ENCODE results near the gene KPNA6. TPM values are rescaled to one million over a fixed set of nuclear protein-coding genes. Genes with fewer than 3 reads are reported as not detected.
"Not testable (repeated sequence)": the region's sequence is repeated elsewhere in the genome, so short reads cannot be mapped to it uniquely, and the experiment has no call there.

Gene KPNA6
- total RNA-seq, 3 donors from 2014 or later (not counting 1 experiment from before 2014, with no cell fraction given): 48.6 to 59.0 (median 52.8) TPM

DNA sequence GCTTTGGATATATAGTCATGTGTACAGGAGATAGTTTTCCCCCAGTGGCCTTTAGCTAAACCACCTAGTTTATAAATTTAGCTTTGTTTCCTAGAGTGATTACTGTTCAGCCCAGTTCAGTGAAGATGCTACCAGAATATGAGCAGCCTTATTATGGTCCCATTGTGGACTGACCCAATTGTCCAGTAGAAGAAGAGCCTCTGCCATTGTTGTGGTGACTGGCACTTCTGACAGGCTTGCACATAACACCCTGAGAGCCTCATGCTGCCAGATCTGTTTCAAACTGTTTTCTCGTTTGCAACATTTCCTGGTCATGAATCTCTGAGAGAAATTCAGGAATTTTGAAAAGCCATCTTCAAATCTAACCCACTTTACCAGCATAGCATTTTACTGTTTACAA lies 20.6 kb downstream of the KPNA6 start:
- no peaks in the 10 kb centered on the region for H3K27me3 ChIP-seq (ENCODE audit: control insufficient read depth, insufficient read depth, low read length)
- no peak for DNase-seq
- peaks cover 6% of the 10 kb centered on the region for H3K4me1 ChIP-seq (ENCODE audit: control insufficient read depth, insufficient read depth, low read length)
- no peak overlapping the region for H3K4me3 ChIP-seq (ENCODE audit: low read length)
- no peak for TF ChIP-seq CTCF (IDR thresholded peaks at IDR 0.05)
- Mint-ChIP-seq H3K9me3 (no peaks in the 10 kb centered on the region), H3K27me3 (ENCODE audit: low read depth in 2 of 2) (no peaks in the 10 kb centered on the region), H3K4me3 (no peak overlapping the region), H3K27ac (peak overlapping the region; percentile 72 to 73), H3K4me1 (peaks cover 33 to 35% of the 10 kb centered on the region in 2 donors), H3K36me3 (no peaks in the 10 kb centered on the region)
- 37% methylated on average over 1 of the region's 1 CpG for whole genome bisulfite sequencing (ENCODE audit: insufficient coverage)
- H3K27ac ChIP-seq (ENCODE audit: low read length): no peak overlapping the region
- H3K36me3 ChIP-seq (ENCODE audit: control insufficient read depth, insufficient read depth, low read length): peaks cover 6% of the 10 kb centered on the region
- intact Hi-C loops (cut with micrococcal nuclease): no loop called here
- ATAC-seq: no peak
- no peaks in the 10 kb centered on the region for H3K9me3 ChIP-seq (ENCODE audit: control insufficient read depth, insufficient read depth, low read length)

DNA sequence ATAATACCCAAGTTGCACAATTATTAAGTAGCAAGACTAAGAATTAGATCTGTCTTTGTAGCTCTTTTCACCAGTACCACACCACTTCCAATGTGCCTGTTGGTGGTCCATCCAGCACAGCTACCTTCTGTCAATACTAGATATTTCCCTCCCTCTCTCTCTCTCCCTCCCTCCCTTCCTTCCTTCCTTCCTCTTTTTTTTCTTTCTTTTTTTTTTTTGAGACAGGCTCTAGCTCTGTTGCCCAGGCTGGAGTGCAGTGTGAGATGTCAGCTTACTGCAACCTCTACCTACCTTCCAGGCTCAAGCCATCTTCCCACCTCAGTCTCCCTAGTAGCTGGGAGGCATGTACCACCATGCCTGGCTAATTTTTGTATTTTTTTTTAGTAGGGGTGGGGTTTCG lies 21.1 kb downstream of the KPNA6 start:
- Mint-ChIP-seq H3K9me3 (no peaks in the 10 kb centered on the region), H3K36me3 (no peaks in the 10 kb centered on the region), H3K27ac (peak overlapping the region; percentile 72 to 73), H3K4me3 (no peak overlapping the region), H3K27me3 (ENCODE audit: low read depth in 2 of 2) (no peaks in the 10 kb centered on the region), H3K4me1 (peaks cover 33 to 35% of the 10 kb centered on the region in 2 donors)
- no peak for DNase-seq
- intact Hi-C loops (cut with micrococcal nuclease): no loop called here
- no peak for TF ChIP-seq CTCF (IDR thresholded peaks at IDR 0.05)
- H3K36me3 ChIP-seq (ENCODE audit: control insufficient read depth, insufficient read depth, low read length): peaks cover 6% of the 10 kb centered on the region
- H3K27me3 ChIP-seq (ENCODE audit: control insufficient read depth, insufficient read depth, low read length): no peaks in the 10 kb centered on the region
- H3K4me3 ChIP-seq (ENCODE audit: low read length): no peak overlapping the region
- 86% methylated on average over 1 of the region's 1 CpG for WGBS (ENCODE audit: insufficient coverage)
- H3K27ac ChIP-seq (ENCODE audit: low read length): no peak overlapping the region
- ATAC-seq: no peak
- peaks cover 6% of the 10 kb centered on the region for H3K4me1 ChIP-seq (ENCODE audit: control insufficient read depth, insufficient read depth, low read length)
- no peaks in the 10 kb centered on the region for H3K9me3 ChIP-seq (ENCODE audit: control insufficient read depth, insufficient read depth, low read length)

DNA sequence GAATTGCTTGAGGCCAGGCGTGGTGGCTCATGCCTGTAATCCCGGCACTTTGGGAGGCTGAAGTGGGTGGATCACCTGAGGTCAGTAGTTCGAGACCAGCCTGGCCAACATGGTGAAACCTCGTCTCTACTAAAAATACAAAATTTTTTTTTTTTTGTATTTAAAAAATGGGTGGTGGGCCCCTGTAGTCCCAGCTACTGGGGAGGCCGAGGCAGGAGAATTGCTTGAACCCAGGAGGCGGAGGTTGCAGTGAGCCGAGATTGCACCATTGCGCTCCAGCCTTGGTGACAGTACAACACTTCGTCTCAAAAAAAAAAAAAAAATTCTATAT lies 26.1 kb downstream of the KPNA6 start:
- WGBS (ENCODE audit: insufficient coverage): 88% methylated on average over 5 of the region's 9 CpGs
- H3K27me3 ChIP-seq (ENCODE audit: control insufficient read depth, insufficient read depth, low read length); ATAC-seq; H3K9me3 ChIP-seq (ENCODE audit: control insufficient read depth, insufficient read depth, low read length); DNase-seq; H3K27ac ChIP-seq (ENCODE audit: low read length); H3K36me3 Mint-ChIP-seq; intact Hi-C loops (cut with micrococcal nuclease); H3K4me3 ChIP-seq (ENCODE audit: low read length); H3K27ac Mint-ChIP-seq; H3K4me1 ChIP-seq (ENCODE audit: control insufficient read depth, insufficient read depth, low read length); H3K4me3 Mint-ChIP-seq; H3K36me3 ChIP-seq (ENCODE audit: control insufficient read depth, insufficient read depth, low read length); H3K9me3 Mint-ChIP-seq; H3K27me3 Mint-ChIP-seq (ENCODE audit: low read depth in 2 of 2): not testable (repeated sequence)
- peaks cover 28 to 40% of the 10 kb centered on the region in 2 donors for H3K4me1 Mint-ChIP-seq

DNA sequence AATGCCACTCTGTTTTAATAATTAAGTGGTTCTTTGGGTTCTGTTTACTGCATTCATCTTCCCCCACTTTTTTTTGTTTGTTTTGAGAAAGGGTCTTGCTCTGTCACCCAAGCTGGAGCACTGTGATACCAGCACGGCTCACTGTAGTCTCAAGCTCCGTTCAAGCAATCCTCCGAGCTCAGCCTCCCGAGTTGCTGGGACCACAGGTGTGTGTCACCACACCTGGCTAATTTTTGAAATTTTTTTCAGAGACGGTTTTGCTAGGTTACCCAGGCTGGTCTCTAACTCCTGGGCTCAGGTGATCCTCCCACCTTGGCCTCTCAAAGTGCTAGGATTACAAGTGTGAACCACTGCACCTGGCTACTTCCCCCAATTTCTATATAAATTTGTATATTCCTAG lies 29.3 kb downstream of the KPNA6 start:
- Histone ChIP-seq H3K4me1 (ENCODE audit: control insufficient read depth, insufficient read depth, low read length) (no peaks in the 10 kb centered on the region), H3K4me3 (ENCODE audit: low read length) (no peak overlapping the region), H3K27me3 (ENCODE audit: control insufficient read depth, insufficient read depth, low read length) (no peaks in the 10 kb centered on the region), H3K27ac (ENCODE audit: low read length) (no peak overlapping the region), H3K36me3 (ENCODE audit: control insufficient read depth, insufficient read depth, low read length) (no peaks in the 10 kb centered on the region), H3K9me3 (ENCODE audit: control insufficient read depth, insufficient read depth, low read length) (no peaks in the 10 kb centered on the region)
- intact Hi-C loops (cut with micrococcal nuclease): no loop called here
- peaks cover 35 to 47% of the 10 kb centered on the region in 2 donors for H3K4me1 Mint-ChIP-seq
- DNase-seq (no peak), ATAC-seq (no peak)
- no peak overlapping the region for H3K4me3 Mint-ChIP-seq
- peak overlapping the region; percentile 5 to 80 for H3K27ac Mint-ChIP-seq
- H3K9me3 Mint-ChIP-seq: no peaks in the 10 kb centered on the region
- no peaks in the 10 kb centered on the region for H3K27me3 Mint-ChIP-seq (ENCODE audit: low read depth in 2 of 2)
- H3K36me3 Mint-ChIP-seq: no peaks in the 10 kb centered on the region
- no peak for TF ChIP-seq CTCF (IDR thresholded peaks at IDR 0.05)
- 98% methylated on average over 5 of the region's 5 CpGs for WGBS (ENCODE audit: insufficient coverage)

All from natural killer cell (primary cell).